ENCODE data around the gene PKP2. TPM values are rescaled to one million over a fixed set of nuclear protein-coding genes. Genes with fewer than 3 reads are reported as not detected.

The PKP2 gene
- total and polyA plus RNA-seq, 9 of the 15 experiments (the other 6 are each of a cell fraction or from before 2014, with no cell fraction given): 1.6 to 4.2 (median 2.8) TPM

DNA sequence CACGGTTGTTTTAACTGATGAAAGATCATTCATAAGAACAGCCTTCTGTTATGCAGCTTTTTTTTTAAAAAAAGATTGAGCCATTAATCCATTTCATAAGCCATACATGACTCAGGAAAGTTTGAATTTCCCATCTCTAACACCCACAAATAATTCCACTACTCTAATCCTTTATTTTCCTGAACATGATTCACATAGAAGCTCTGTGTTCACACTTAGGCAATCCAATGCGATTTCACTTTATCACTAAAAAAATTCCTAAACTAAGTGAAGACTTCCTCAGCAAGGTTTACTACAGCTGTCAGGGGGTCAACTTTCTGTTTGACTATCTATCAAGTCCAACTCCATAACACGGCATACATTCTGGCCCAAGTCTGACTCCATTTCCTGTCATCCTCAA is 25.9 kb downstream of the PKP2 start:
- no peak for TF ChIP-seq KAT2B (IDR thresholded peaks at IDR 0.05; ENCODE audit: low read depth, low read length)
- no peak for TF ChIP-seq TRIM28 (IDR thresholded peaks at IDR 0.05)
- TF ChIP-seq ZNF785 (CRISPR knock-in tag; IDR thresholded peaks at IDR 0.05): no peak
- no peak for TF ChIP-seq ZFP36 (IDR thresholded peaks at IDR 0.05; ENCODE audit: low read depth, low read length, partially characterized antibody)
- TF ChIP-seq FOXK1 (CRISPR knock-in tag; IDR thresholded peaks at IDR 0.05; ENCODE audit: borderline replicate concordance): no peak
- no peak for TF ChIP-seq ZFP1 (CRISPR knock-in tag; IDR thresholded peaks at IDR 0.05)
- no peak for TF ChIP-seq MTF1 (CRISPR knock-in tag; IDR thresholded peaks at IDR 0.05; ENCODE audit: borderline replicate concordance)
- no peak for TF ChIP-seq ZNF3 (CRISPR knock-in tag; IDR thresholded peaks at IDR 0.05)
- no peak for TF ChIP-seq CCAR2 (IDR thresholded peaks at IDR 0.05; ENCODE audit: low read depth, low read length)
- TF ChIP-seq, protein P1, sequence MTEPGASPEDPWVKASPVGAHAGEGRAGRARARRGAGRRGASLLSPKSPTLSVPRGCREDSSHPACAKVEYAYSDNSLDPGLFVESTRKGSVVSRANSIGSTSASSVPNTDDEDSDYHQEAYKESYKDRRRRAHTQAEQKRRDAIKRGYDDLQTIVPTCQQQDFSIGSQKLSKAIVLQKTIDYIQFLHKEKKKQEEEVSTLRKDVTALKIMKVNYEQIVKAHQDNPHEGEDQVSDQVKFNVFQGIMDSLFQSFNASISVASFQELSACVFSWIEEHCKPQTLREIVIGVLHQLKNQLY (CRISPR knock-in tag; conservative IDR thresholded peaks at IDR 0.05): no peak
- Histone ChIP-seq H3K4me1 (replicated peaks in 1 of 2; ENCODE audit: control insufficient read depth in 2 of 2, insufficient read depth in 2 of 2, low read length in 2 of 2) (no peaks in the 10 kb centered on the region), H3K9me3 (replicated peaks; ENCODE audit: control insufficient read depth, insufficient read depth, low read depth, low read length) (no peaks in the 10 kb centered on the region), H3K79me2 (ENCODE audit: control insufficient read depth, insufficient read depth, low read length) (no peaks in the 10 kb centered on the region), H4K20me1 (replicated peaks; ENCODE audit: control insufficient read depth, insufficient read depth, low read length) (no peaks in the 10 kb centered on the region), H3K4me2 (ENCODE audit: insufficient read depth, low read length) (no peak overlapping the region), H3K36me3 (ENCODE audit: control insufficient read depth, insufficient read depth, low read length) (no peaks in the 10 kb centered on the region), H3K27ac (ENCODE audit: extremely low read depth, low read depth, low read length) (no peak overlapping the region), H3K4me3 (no peak overlapping the region), H2AFZ (ENCODE audit: low read depth, low read length) (no peak overlapping the region), H3K27me3 (ENCODE audit: control insufficient read depth in 2 of 2, insufficient read depth in 2 of 2, low read length in 2 of 2) (no peaks in the 10 kb centered on the region), H3K9ac (ENCODE audit: insufficient read depth in 1 of 2, low read depth in 2 of 2, low read length in 2 of 2) (no peak overlapping the region), H3K9me1 (ENCODE audit: control insufficient read depth, insufficient read depth, low read length) (no peaks in the 10 kb centered on the region)
- FAIRE-seq (no peak), ATAC-seq (no peak), DNase-seq (ENCODE audit: extremely low read depth in 1 of 4, low spot score in 3 of 4) (no peak)
- CTCF ChIA-PET (ENCODE audit: low intra/inter-chr PET ratio): no interaction called here
- 7% methylated on average over 3 of the region's 3 CpGs for WGBS (ENCODE audit: insufficient coverage, low coverage, missing lambda C conversion rate)
- no TSS peak for BruUV-seq (replicated peaks)
- POLR2A ChIA-PET: interaction anchor here (0.6 kb wide), 1 partner anchor 1055 kb away, joined by 3 read pairs; no protein-coding TSS in a partner anchor
- intact Hi-C loops (cut with micrococcal nuclease) (no loop called here), in situ Hi-C loops (cut with MboI) (no loop called here)
